ENCODE measurements around the gene IL20RA. TPM values are rescaled to one million over a fixed set of nuclear protein-coding genes. Genes with fewer than 3 reads are reported as not detected.

Gene IL20RA
- total and polyA plus RNA-seq, 2 of the 13 experiments (the other 11 are each of a cell fraction or from before 2014, with no cell fraction given): not detected

GRCh38 chr6:136961848-136962247, 82.9 kb downstream of the IL20RA start:
- Histone ChIP-seq H3K9ac (ENCODE audit: insufficient read depth, low read depth, low read length) (no peak overlapping the region), H4K20me1 (ENCODE audit: insufficient read depth, low read length) (no peaks in the 10 kb centered on the region), H3K9me3 (ENCODE audit: low read length) (no peaks in the 10 kb centered on the region), H3K27me3 (ENCODE audit: control insufficient read depth in 1 of 2, insufficient read depth in 2 of 2, low read length in 2 of 2) (peaks cover 4 to 21% of the 10 kb centered on the region in 2 experiments; a peak in 3 of 5 replicates), H3K4me1 (ENCODE audit: insufficient read depth, low read length) (peaks cover 7% of the 10 kb centered on the region; the same call in 1 of the 2 replicates), H2AFZ (ENCODE audit: low read length) (no peak overlapping the region), H3K4me2 (ENCODE audit: low read depth, low read length) (no peak overlapping the region), H3K79me2 (ENCODE audit: insufficient read depth, low read length) (no peaks in the 10 kb centered on the region), H3K4me3 (replicated peaks in 1 of 3; ENCODE audit: insufficient read depth in 1 of 3, low read depth in 2 of 3, low read length in 3 of 3) (no peak overlapping the region), H3K36me3 (replicated peaks in 1 of 2; ENCODE audit: control insufficient read depth in 1 of 2, insufficient read depth in 2 of 2, low read length in 2 of 2) (no peaks in the 10 kb centered on the region), H3K27ac (ENCODE audit: extremely low read length, insufficient read depth, low read length) (no peak overlapping the region)
- intact Hi-C loops (cut with micrococcal nuclease; ENCODE audit: unreplicated experiment) (no loop called here), in situ Hi-C loops (cut with HindIII; ENCODE audit: extremely low pct_ligation_motif_present, low pct_unique_long_range_greater_than_20kb) (loop anchor here (25.0 kb wide), 1 partner anchor 675 kb away; no protein-coding TSS in a partner anchor)
- BruUV-seq (replicated peaks): no TSS peak
- ChIA-PET CTCF (ENCODE audit: low intra/inter-chr PET ratio, low total read pairs) (no interaction called here), POLR2A (no interaction called here)
- FAIRE-seq (no peak), DNase-seq (ENCODE audit: low spot score) (no peak), ATAC-seq (no peak)
- WGBS (ENCODE audit: low lambda C conversion rate): 14% methylated on average over 5 of the region's 5 CpGs
- TF ChIP-seq RFX1 (IDR thresholded peaks at IDR 0.05): no peak
- no peak for TF ChIP-seq MTA1 (CRISPR knock-in tag; IDR thresholded peaks at IDR 0.05; ENCODE audit: borderline replicate concordance)
- no peak for TF ChIP-seq SRSF4 (IDR thresholded peaks at IDR 0.05; ENCODE audit: low read depth, low read length, poor library complexity, severe bottlenecking)
- no peak for TF ChIP-seq SPEN (CRISPR knock-in tag; IDR thresholded peaks at IDR 0.05; ENCODE audit: low read depth)
- TF ChIP-seq ARNT (IDR thresholded peaks at IDR 0.05): no peak
- no peak for TF ChIP-seq SP4 (CRISPR knock-in tag; IDR thresholded peaks at IDR 0.05)
- no peak for TF ChIP-seq ZSCAN25 (CRISPR knock-in tag; IDR thresholded peaks at IDR 0.05)
- TF ChIP-seq FOXC1 (CRISPR knock-in tag; IDR thresholded peaks at IDR 0.05; ENCODE audit: borderline replicate concordance): no peak
- TF ChIP-seq ZSCAN22 (CRISPR knock-in tag; IDR thresholded peaks at IDR 0.05): no peak
- TF ChIP-seq RBM22 (optimal IDR thresholded peaks at IDR 0.05; ENCODE audit: low read length): no peak
- TF ChIP-seq SOX5 (CRISPR knock-in tag; IDR thresholded peaks at IDR 0.05; ENCODE audit: borderline replicate concordance): no peak
- no peak for TF ChIP-seq SIN3A (IDR thresholded peaks at IDR 0.05; ENCODE audit: borderline replicate concordance, low read depth, low read length)
- no peak for TF ChIP-seq NBN (conservative IDR thresholded peaks at IDR 0.05)
- no peak for TF ChIP-seq ZNF3 (CRISPR knock-in tag; IDR thresholded peaks at IDR 0.05)
- TF ChIP-seq ZNF274 (CRISPR knock-in tag; IDR thresholded peaks at IDR 0.05): no peak
- no peak for TF ChIP-seq FOSL1 (CRISPR knock-in tag; IDR thresholded peaks at IDR 0.05; ENCODE audit: borderline replicate concordance)
- no peak for TF ChIP-seq RERE (CRISPR knock-in tag; IDR thresholded peaks at IDR 0.05; ENCODE audit: low read depth)
- TF ChIP-seq SALL2 (CRISPR knock-in tag; IDR thresholded peaks at IDR 0.05): no peak
- TF ChIP-seq CENPT (CRISPR knock-in tag; IDR thresholded peaks at IDR 0.05; ENCODE audit: low read depth): no peak
- no peak for TF ChIP-seq NR2F1 (CRISPR knock-in tag; IDR thresholded peaks at IDR 0.05)
